HCT116 (cell line): ENCODE measurements around the gene CSGALNACT2.

Experiments used
- EGR1 ChIP-seq: IDR thresholded peaks from 2 replicates; pipeline ENCODE4 v1.6.1; 2012; ENCODE audit warnings: low read depth
- POLR2A ChIP-seq: IDR thresholded peaks from 2 replicates; pipeline ENCODE4 v1.7.0; 2011; ENCODE audit warnings: borderline replicate concordance; ENCODE audit not compliant: insufficient read depth, insufficient read length; ENCODE audit errors: extremely low read depth
- POLR2AphosphoS5 ChIP-seq: IDR thresholded peaks from 2 replicates; pipeline ENCODE4 v1.6.1; 2011; ENCODE audit warnings: mild to moderate bottlenecking, low read depth, low read length, moderate library complexity
- RAD21 ChIP-seq: IDR thresholded peaks from 2 replicates; pipeline ENCODE4 v1.6.1; 2012; ENCODE audit warnings: low read depth, mild to moderate bottlenecking
- SIN3A ChIP-seq: IDR thresholded peaks from 2 replicates; pipeline ENCODE4 v1.6.1; 2012; ENCODE audit warnings: low read depth
- TCF7L2 ChIP-seq: IDR thresholded peaks from 2 replicates; pipeline ENCODE4 v1.7.0; 2011; ENCODE audit warnings: borderline replicate concordance, inconsistent platforms; ENCODE audit not compliant: insufficient read depth, insufficient read length; ENCODE audit errors: extremely low read depth
- TF ChIP-seq, protein P1 (sequence below), 3 experiments: fragments of 200-600 bp in 1 of 3; sonication (generic) in 1 of 3; IDR thresholded peaks in 2 of 3; conservative IDR thresholded peaks in 1 of 3; 2 replicates each; pipeline ENCODE4 v1.5.1; 2012 to 2017; ENCODE audit warnings: low read depth in 2 of 3, low read length in 2 of 3, antibody characterized with exemption in 1 of 3, borderline replicate concordance in 1 of 3, control low read depth in 1 of 3, mild to moderate bottlenecking in 1 of 3, mixed read lengths in 1 of 3, mixed run types in 1 of 3, moderate library complexity in 1 of 3; ENCODE audit not compliant: insufficient read depth in 1 of 3
- TF ChIP-seq, protein P2 (sequence below): IDR thresholded peaks from 2 replicates; pipeline ENCODE4 v1.6.1; 2012; ENCODE audit warnings: low read depth

GRCh38 chr10:43228783-43229207 is 90.5 kb downstream of the CSGALNACT2 start:
- TF ChIP-seq, protein P1, sequence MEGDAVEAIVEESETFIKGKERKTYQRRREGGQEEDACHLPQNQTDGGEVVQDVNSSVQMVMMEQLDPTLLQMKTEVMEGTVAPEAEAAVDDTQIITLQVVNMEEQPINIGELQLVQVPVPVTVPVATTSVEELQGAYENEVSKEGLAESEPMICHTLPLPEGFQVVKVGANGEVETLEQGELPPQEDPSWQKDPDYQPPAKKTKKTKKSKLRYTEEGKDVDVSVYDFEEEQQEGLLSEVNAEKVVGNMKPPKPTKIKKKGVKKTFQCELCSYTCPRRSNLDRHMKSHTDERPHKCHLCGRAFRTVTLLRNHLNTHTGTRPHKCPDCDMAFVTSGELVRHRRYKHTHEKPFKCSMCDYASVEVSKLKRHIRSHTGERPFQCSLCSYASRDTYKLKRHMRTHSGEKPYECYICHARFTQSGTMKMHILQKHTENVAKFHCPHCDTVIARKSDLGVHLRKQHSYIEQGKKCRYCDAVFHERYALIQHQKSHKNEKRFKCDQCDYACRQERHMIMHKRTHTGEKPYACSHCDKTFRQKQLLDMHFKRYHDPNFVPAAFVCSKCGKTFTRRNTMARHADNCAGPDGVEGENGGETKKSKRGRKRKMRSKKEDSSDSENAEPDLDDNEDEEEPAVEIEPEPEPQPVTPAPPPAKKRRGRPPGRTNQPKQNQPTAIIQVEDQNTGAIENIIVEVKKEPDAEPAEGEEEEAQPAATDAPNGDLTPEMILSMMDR (IDR thresholded peaks at IDR 0.05 in 2 of 3, conservative IDR thresholded peaks at IDR 0.05 in 1 of 3; ENCODE audit: borderline replicate concordance in 1 of 3, insufficient read depth in 1 of 3, low read depth in 2 of 3, low read length in 2 of 3) = no peak
- TF ChIP-seq RAD21 = no peak
- no peak for TF ChIP-seq TCF7L2
- no peak for TF ChIP-seq SIN3A
- TF ChIP-seq POLR2A = no peak
- TF ChIP-seq POLR2AphosphoS5 = no peak
- TF ChIP-seq, protein P2, sequence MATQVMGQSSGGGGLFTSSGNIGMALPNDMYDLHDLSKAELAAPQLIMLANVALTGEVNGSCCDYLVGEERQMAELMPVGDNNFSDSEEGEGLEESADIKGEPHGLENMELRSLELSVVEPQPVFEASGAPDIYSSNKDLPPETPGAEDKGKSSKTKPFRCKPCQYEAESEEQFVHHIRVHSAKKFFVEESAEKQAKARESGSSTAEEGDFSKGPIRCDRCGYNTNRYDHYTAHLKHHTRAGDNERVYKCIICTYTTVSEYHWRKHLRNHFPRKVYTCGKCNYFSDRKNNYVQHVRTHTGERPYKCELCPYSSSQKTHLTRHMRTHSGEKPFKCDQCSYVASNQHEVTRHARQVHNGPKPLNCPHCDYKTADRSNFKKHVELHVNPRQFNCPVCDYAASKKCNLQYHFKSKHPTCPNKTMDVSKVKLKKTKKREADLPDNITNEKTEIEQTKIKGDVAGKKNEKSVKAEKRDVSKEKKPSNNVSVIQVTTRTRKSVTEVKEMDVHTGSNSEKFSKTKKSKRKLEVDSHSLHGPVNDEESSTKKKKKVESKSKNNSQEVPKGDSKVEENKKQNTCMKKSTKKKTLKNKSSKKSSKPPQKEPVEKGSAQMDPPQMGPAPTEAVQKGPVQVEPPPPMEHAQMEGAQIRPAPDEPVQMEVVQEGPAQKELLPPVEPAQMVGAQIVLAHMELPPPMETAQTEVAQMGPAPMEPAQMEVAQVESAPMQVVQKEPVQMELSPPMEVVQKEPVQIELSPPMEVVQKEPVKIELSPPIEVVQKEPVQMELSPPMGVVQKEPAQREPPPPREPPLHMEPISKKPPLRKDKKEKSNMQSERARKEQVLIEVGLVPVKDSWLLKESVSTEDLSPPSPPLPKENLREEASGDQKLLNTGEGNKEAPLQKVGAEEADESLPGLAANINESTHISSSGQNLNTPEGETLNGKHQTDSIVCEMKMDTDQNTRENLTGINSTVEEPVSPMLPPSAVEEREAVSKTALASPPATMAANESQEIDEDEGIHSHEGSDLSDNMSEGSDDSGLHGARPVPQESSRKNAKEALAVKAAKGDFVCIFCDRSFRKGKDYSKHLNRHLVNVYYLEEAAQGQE = no peak
- no peak for TF ChIP-seq EGR1
